Measurements from ENCODE around the gene ADAMTS12. TPM values are rescaled to one million over a fixed set of nuclear protein-coding genes. Genes with fewer than 3 reads are reported as not detected.

The ADAMTS12 gene
- polyA plus RNA-seq, 1 donor from 2014 or later = 0.07 TPM

GRCh38 chr5:33720176-33720575, 171.6 kb downstream of the ADAMTS12 start:
- Histone ChIP-seq H3F3A (ENCODE audit: insufficient read depth, low read length, poor library complexity, severe bottlenecking) (no peaks in the 10 kb centered on the region), H3K4me2 (ENCODE audit: low read length) (no peak overlapping the region), H3K9ac (ENCODE audit: low read length) (no peak overlapping the region), H3K27ac (ENCODE audit: low read length) (no peak overlapping the region), H3K36me3 (ENCODE audit: insufficient read depth, low read length) (no peaks in the 10 kb centered on the region), H2AFZ (ENCODE audit: low read depth, low read length) (no peak overlapping the region), H3K27me3 (ENCODE audit: insufficient read depth, low read depth, low read length) (no peaks in the 10 kb centered on the region), H3K4me3 (ENCODE audit: low read length) (no peak overlapping the region), H3K79me2 (replicated peaks; ENCODE audit: insufficient read depth, low read length) (no peaks in the 10 kb centered on the region), H3K9me2 (ENCODE audit: insufficient read depth, low read length) (no peaks in the 10 kb centered on the region), H4K20me1 (ENCODE audit: insufficient read depth) (no peaks in the 10 kb centered on the region), H3K9me3 (ENCODE audit: low read length) (no peaks in the 10 kb centered on the region)
- TF ChIP-seq MXI1 (conservative IDR thresholded peaks at IDR 0.05; ENCODE audit: poor library complexity, severe bottlenecking) (no peak), POLR2AphosphoS5 (IDR thresholded peaks at IDR 0.05) (no peak), RAD21 (conservative IDR thresholded peaks at IDR 0.05) (no peak), SMC3 (conservative IDR thresholded peaks at IDR 0.05; ENCODE audit: poor library complexity) (no peak), EZH2 (IDR thresholded peaks at IDR 0.05; ENCODE audit: borderline replicate concordance, insufficient read depth, low read length, poor library complexity, severe bottlenecking) (no peak)

- no peaks in the 10 kb centered on the region for H3K9me3 ChIP-seq (ENCODE audit: low read length)
- no peak overlapping the region for H3K27ac ChIP-seq (ENCODE audit: low read length)
- H3K9me2 ChIP-seq (ENCODE audit: insufficient read depth, low read length) = no peaks in the 10 kb centered on the region
- TF ChIP-seq, protein P1, sequence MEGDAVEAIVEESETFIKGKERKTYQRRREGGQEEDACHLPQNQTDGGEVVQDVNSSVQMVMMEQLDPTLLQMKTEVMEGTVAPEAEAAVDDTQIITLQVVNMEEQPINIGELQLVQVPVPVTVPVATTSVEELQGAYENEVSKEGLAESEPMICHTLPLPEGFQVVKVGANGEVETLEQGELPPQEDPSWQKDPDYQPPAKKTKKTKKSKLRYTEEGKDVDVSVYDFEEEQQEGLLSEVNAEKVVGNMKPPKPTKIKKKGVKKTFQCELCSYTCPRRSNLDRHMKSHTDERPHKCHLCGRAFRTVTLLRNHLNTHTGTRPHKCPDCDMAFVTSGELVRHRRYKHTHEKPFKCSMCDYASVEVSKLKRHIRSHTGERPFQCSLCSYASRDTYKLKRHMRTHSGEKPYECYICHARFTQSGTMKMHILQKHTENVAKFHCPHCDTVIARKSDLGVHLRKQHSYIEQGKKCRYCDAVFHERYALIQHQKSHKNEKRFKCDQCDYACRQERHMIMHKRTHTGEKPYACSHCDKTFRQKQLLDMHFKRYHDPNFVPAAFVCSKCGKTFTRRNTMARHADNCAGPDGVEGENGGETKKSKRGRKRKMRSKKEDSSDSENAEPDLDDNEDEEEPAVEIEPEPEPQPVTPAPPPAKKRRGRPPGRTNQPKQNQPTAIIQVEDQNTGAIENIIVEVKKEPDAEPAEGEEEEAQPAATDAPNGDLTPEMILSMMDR (IDR thresholded peaks at IDR 0.05; ENCODE audit: poor library complexity, severe bottlenecking) = no peak
- TF ChIP-seq TAF1 (IDR thresholded peaks at IDR 0.05; ENCODE audit: low read depth) (no peak), SMC3 (conservative IDR thresholded peaks at IDR 0.05; ENCODE audit: poor library complexity) (no peak), EP300 (conservative IDR thresholded peaks at IDR 0.05; ENCODE audit: poor library complexity, severe bottlenecking) (no peak), REST (IDR thresholded peaks at IDR 0.05; ENCODE audit: borderline replicate concordance) (no peak), EZH2 (IDR thresholded peaks at IDR 0.05; ENCODE audit: borderline replicate concordance, insufficient read depth, low read length, poor library complexity, severe bottlenecking) (no peak), POLR2AphosphoS5 (IDR thresholded peaks at IDR 0.05) (no peak), MXI1 (conservative IDR thresholded peaks at IDR 0.05; ENCODE audit: poor library complexity, severe bottlenecking) (no peak), RAD21 (conservative IDR thresholded peaks at IDR 0.05) (no peak)
- no peaks in the 10 kb centered on the region for H3F3A ChIP-seq (ENCODE audit: insufficient read depth, low read length, poor library complexity, severe bottlenecking)
- no peaks in the 10 kb centered on the region for H4K20me1 ChIP-seq (ENCODE audit: insufficient read depth)
- no peaks in the 10 kb centered on the region for H3K27me3 ChIP-seq (ENCODE audit: insufficient read depth, low read depth, low read length)
- no peak overlapping the region for H2AFZ ChIP-seq (ENCODE audit: low read depth, low read length)
- H3K4me3 ChIP-seq (ENCODE audit: low read length) = no peak overlapping the region
- no peak overlapping the region for H3K4me2 ChIP-seq (ENCODE audit: low read length)
- H3K36me3 ChIP-seq (ENCODE audit: insufficient read depth, low read length) = no peaks in the 10 kb centered on the region
- H3K9ac ChIP-seq (ENCODE audit: low read length) = no peak overlapping the region
- no peaks in the 10 kb centered on the region for H3K79me2 ChIP-seq (replicated peaks; ENCODE audit: insufficient read depth, low read length)
Measured at GRCh38 chr5:33719769-33720168, 172.0 kb downstream of the ADAMTS12 start.

All from neural cell (in vitro differentiated cells).